Activated B cell treated with CpG ODN at 0.5 μM for 24 hours (primary cell): ENCODE data around the gene KDM2A. TPM values are rescaled to one million over a fixed set of nuclear protein-coding genes. Genes with fewer than 3 reads are reported as not detected.

Source experiments
- ATAC-seq: fragments of 200-7000 bp; cut with Tn5 transposase; one replicate; pipeline ENCODE4 v1.10.0; 2021; ENCODE audit warnings: low read depth, mild to moderate bottlenecking, moderate library complexity
- CTCF ChIA-PET: fragments of 350-600 bp; sonication (Branson Sonifier 250); formaldehyde crosslinking; loops from one replicate; lab custom pipeline; 2021; ENCODE audit warnings: antibody characterized with exemption; lab: Charles Lee
- POLR2A ChIA-PET: fragments of 350-600 bp; sonication (Branson Sonifier 250); formaldehyde crosslinking; loops from one replicate; lab custom pipeline; 2021; ENCODE audit warnings: antibody characterized with exemption; lab: Charles Lee
- DNase-seq: peaks from one replicate; pipeline ENCODE4 v3.0.0; 2022
- H3K27ac Mint-ChIP-seq: one replicate; pipeline ENCODE4 v1.8.0; 2020; ENCODE audit warnings: mixed read lengths
- H3K27me3 Mint-ChIP-seq: one replicate; pipeline ENCODE4 v1.8.0; 2021; ENCODE audit warnings: mixed read lengths
- H3K36me3 Mint-ChIP-seq: one replicate; pipeline ENCODE4 v1.8.0; 2021; ENCODE audit warnings: low read depth, mixed read lengths
- H3K4me1 Mint-ChIP-seq: one replicate; pipeline ENCODE4 v1.8.0; 2021; ENCODE audit warnings: mixed read lengths
- H3K4me3 Mint-ChIP-seq: one replicate; pipeline ENCODE4 v1.8.0; 2020; ENCODE audit warnings: mild to moderate bottlenecking, mixed read lengths
- H3K9me3 Mint-ChIP-seq: one replicate; pipeline ENCODE4 v1.8.0; 2020; ENCODE audit warnings: mixed read lengths
- intact Hi-C: fragments of 100-400 bp; cut with micrococcal nuclease; formaldehyde crosslinking; loops from one replicate; pipeline ENCODE4 v1.15.1; 2024
- total RNA-seq: library from RNA; stranded (reverse); gene quantifications from 2 replicates; pipeline ENCODE4 v1.2.3, GENCODE V29; 2022
- TF ChIP-seq, protein P1 (sequence below): fragments of 200-600 bp; IDR thresholded peaks from one replicate; pipeline ENCODE4 v1.8.0; 2022; ENCODE audit warnings: antibody characterized with exemption, mild to moderate bottlenecking

Gene KDM2A
- total RNA-seq, 1 donor from 2014 or later: 160 TPM

DNA sequence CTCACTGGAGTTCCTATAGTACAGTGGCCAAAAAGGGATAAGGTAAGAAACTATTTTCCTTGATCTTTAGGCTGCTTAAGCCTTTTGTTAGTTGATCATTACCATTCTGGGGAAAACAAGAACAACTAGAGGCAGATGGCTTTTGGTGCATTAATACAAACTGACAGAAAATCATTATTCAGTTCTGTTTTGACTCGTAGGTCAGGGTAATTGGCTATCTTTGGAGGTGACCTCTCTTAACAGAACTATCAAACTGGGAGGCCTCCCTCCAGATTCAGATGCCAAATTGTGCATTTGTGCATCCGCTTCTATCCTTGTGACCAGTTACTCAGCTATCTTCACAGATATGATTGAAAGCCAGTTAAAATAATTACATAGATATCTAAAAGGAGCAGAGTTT lies 124.0 kb downstream of the KDM2A start:
- DNase-seq: no peak
- peaks cover 50% of the 10 kb centered on the region for H3K4me1 Mint-ChIP-seq

DNA sequence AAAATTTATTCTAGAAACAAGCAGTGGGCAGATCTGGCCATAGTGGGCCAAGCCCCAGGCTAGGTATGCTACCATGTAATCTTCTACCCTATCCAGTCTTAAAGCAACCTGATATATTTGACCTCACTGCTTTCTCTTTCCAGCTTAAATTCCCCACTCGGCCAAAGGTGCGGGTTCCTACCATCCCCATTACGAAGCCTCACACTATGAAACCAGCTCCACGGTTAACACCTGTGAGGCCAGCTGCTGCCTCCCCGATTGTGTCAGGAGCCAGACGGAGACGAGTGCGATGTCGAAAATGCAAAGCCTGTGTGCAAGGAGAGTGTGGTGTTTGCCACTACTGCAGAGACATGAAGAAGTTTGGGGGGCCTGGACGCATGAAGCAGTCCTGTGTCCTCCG lies 126.0 kb downstream of the KDM2A start:
- Mint-ChIP-seq H3K9me3 (no peaks in the 10 kb centered on the region), H3K36me3 (peaks cover 88% of the 10 kb centered on the region), H3K27ac (peak overlapping the region; percentile 69), H3K4me1 (peaks cover 37% of the 10 kb centered on the region), H3K4me3 (no peak overlapping the region), H3K27me3 (no peaks in the 10 kb centered on the region)
- ChIA-PET CTCF (no interaction called here), POLR2A (interaction anchor here (0.7 kb wide), 2 partner anchors 10 to 104 kb away, joined by 5 read pairs; no protein-coding TSS in a partner anchor)
- DNase-seq (no peak), ATAC-seq (no peak)
- TF ChIP-seq, protein P1, sequence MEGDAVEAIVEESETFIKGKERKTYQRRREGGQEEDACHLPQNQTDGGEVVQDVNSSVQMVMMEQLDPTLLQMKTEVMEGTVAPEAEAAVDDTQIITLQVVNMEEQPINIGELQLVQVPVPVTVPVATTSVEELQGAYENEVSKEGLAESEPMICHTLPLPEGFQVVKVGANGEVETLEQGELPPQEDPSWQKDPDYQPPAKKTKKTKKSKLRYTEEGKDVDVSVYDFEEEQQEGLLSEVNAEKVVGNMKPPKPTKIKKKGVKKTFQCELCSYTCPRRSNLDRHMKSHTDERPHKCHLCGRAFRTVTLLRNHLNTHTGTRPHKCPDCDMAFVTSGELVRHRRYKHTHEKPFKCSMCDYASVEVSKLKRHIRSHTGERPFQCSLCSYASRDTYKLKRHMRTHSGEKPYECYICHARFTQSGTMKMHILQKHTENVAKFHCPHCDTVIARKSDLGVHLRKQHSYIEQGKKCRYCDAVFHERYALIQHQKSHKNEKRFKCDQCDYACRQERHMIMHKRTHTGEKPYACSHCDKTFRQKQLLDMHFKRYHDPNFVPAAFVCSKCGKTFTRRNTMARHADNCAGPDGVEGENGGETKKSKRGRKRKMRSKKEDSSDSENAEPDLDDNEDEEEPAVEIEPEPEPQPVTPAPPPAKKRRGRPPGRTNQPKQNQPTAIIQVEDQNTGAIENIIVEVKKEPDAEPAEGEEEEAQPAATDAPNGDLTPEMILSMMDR: no peak
- intact Hi-C loops: no loop called here

More for the DNA sequence above, 124.0 kb downstream of the KDM2A start:
- Mint-ChIP-seq H3K27me3 (no peaks in the 10 kb centered on the region), H3K4me3 (peak overlapping the region; percentile 99), H3K27ac (peak overlapping the region; percentile 61), H3K9me3 (no peaks in the 10 kb centered on the region), H3K36me3 (peaks cover 70% of the 10 kb centered on the region)
- TF ChIP-seq, protein P1: no peak
- POLR2A ChIA-PET: interaction anchor here (0.6 kb wide), 1 partner anchor 11 kb away, joined by 3 read pairs; no protein-coding TSS in a partner anchor
- CTCF ChIA-PET: no interaction called here
- no peak for ATAC-seq
- intact Hi-C loops: no loop called here

DNA sequence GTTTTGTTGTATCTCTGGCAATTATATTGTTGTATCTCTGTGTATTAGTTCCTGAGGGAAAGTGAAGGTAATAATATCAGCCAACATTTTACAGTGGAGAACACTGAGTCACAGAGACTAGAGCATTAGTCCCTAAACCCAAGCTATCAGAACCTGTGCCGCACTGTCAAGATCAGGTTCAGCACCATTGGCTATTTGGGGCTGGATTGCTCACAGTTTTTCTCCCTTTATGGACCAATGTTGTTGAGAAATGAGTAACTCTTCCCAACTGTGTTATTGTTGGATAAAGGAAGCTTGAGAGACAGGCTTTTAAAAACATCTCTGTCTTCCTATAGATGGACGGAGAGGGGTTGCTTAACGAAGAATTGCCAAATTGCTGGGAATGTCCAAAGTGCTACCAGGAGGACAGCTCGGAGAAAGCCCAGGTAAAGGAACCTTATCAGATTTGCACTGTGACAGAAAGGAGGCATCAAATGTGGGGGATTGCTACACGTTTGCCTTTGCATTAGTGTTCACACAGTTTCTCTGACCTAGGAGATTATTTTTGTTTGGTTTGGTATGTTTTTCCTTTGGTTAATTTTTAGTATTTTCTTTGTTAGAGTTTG lies 129.0 kb downstream of the KDM2A start:
- Mint-ChIP-seq H3K4me1 (peaks cover 16% of the 10 kb centered on the region), H3K27me3 (no peaks in the 10 kb centered on the region), H3K27ac (no peak overlapping the region), H3K4me3 (no peak overlapping the region), H3K36me3 (peaks cover 92% of the 10 kb centered on the region), H3K9me3 (no peaks in the 10 kb centered on the region)
- TF ChIP-seq, protein P1: no peak
- no peak for DNase-seq
- ChIA-PET POLR2A (interaction anchor here (0.7 to 1.0 kb wide), 2 partner anchors 8 to 10 kb away, joined by 5 to 9 read pairs; no protein-coding TSS in a partner anchor), CTCF (interaction anchor here (0.9 kb wide), 1 partner anchor 14 kb away, joined by 3 read pairs; no protein-coding TSS in a partner anchor)
- intact Hi-C loops: no loop called here
- ATAC-seq: no peak

DNA sequence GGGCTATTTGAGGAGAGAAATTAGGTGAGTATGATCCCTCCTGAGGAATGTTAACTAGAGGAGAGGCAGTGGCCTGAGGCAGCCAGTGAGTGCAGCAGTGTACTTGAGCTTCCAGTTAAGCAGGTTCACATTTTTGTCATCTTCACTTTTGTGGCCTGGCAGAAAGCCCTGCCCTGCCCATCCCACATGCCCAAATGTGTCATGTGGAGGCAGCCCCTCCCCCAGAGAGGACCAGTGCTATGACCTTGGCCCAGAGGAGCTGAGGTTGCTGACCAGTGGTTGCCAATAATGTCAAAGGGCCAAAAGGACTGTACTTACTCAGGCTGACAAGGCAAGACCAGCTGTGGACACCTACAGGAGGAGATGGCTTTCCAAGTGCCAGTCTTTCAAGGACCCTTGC lies 129.6 kb downstream of the KDM2A start:
- Mint-ChIP-seq H3K27me3 (no peaks in the 10 kb centered on the region), H3K4me3 (no peak overlapping the region), H3K27ac (no peak overlapping the region), H3K9me3 (no peaks in the 10 kb centered on the region), H3K4me1 (peaks cover 18% of the 10 kb centered on the region), H3K36me3 (peaks cover 92% of the 10 kb centered on the region)
- ATAC-seq: no peak
- DNase-seq: no peak
- CTCF ChIA-PET: no interaction called here
- POLR2A ChIA-PET: interaction anchor here (1.0 kb wide), 1 partner anchor 9 kb away, joined by 5 read pairs; no protein-coding TSS in a partner anchor
- TF ChIP-seq, protein P1: no peak
- intact Hi-C loops: no loop called here
